Activated naive CD4-positive, alpha-beta T cell treated with anti-CD3 and anti-CD28 coated beads for 36 hours (primary cell): ENCODE measurements around the gene TWIST2. TPM values are rescaled to one million over a fixed set of nuclear protein-coding genes. Genes with fewer than 3 reads are reported as not detected.

Experiments used
- CTCF ChIA-PET: fragments of 350-600 bp; sonication (Branson Sonifier 250); formaldehyde crosslinking; loops from one replicate; lab custom pipeline; 2021; ENCODE audit warnings: antibody characterized with exemption; lab: Charles Lee
- DNase-seq: peaks from one replicate; pipeline ENCODE4 v3.0.0-alpha.2; 2020
- H3K27ac Mint-ChIP-seq: one replicate; pipeline ENCODE4 v1.8.0; 2021; ENCODE audit warnings: mild to moderate bottlenecking, mixed read lengths
- H3K27me3 Mint-ChIP-seq: one replicate; pipeline ENCODE4 v1.8.0; 2021; ENCODE audit warnings: low read depth, mixed read lengths
- H3K36me3 Mint-ChIP-seq: one replicate; pipeline ENCODE4 v1.8.0; 2021; ENCODE audit warnings: low read depth, mixed read lengths
- H3K4me1 Mint-ChIP-seq: one replicate; pipeline ENCODE4 v1.8.0; 2021; ENCODE audit warnings: low read depth, mixed read lengths
- H3K4me3 Mint-ChIP-seq: one replicate; pipeline ENCODE4 v1.8.0; 2021; ENCODE audit warnings: mild to moderate bottlenecking, moderate library complexity, mixed read lengths
- H3K9me3 Mint-ChIP-seq: one replicate; pipeline ENCODE4 v1.8.0; 2021; ENCODE audit warnings: mixed read lengths
- intact Hi-C: fragments of 100-400 bp; cut with micrococcal nuclease; formaldehyde crosslinking; loops from one replicate; pipeline ENCODE4 v1.15.1; 2023
- total RNA-seq, 2 experiments: library from RNA; stranded (reverse); gene quantifications; one replicate each; pipeline ENCODE4 v1.2.3, GENCODE V29; 2021

Gene TWIST2
- total RNA-seq, 2 experiments from 2014 or later, result not detected

- intact Hi-C loops, result no loop called here
- H3K27ac Mint-ChIP-seq, result no peak overlapping the region
- H3K4me3 Mint-ChIP-seq, result no peak overlapping the region
- no peak for DNase-seq
- no peaks in the 10 kb centered on the region for H3K4me1 Mint-ChIP-seq
- H3K36me3 Mint-ChIP-seq, result no peaks in the 10 kb centered on the region
- peaks cover 45% of the 10 kb centered on the region for H3K27me3 Mint-ChIP-seq
- CTCF ChIA-PET, result no interaction called here
- no peaks in the 10 kb centered on the region for H3K9me3 Mint-ChIP-seq
Observed at GRCh38 chr2:238853218-238853617, 5.3 kb downstream of the TWIST2 start.

GRCh38 chr2:238853721-238854120, 5.8 kb downstream of the TWIST2 start:
- H3K27ac Mint-ChIP-seq, result no peak overlapping the region
- no peaks in the 10 kb centered on the region for H3K36me3 Mint-ChIP-seq
- intact Hi-C loops, result no loop called here
- CTCF ChIA-PET, result no interaction called here
- H3K9me3 Mint-ChIP-seq, result no peaks in the 10 kb centered on the region
- no peak overlapping the region for H3K4me3 Mint-ChIP-seq
- H3K4me1 Mint-ChIP-seq, result no peaks in the 10 kb centered on the region
- DNase-seq, result no peak
- peaks cover 42% of the 10 kb centered on the region for H3K27me3 Mint-ChIP-seq

- CTCF ChIA-PET, result no interaction called here
- H3K9me3 Mint-ChIP-seq, result no peaks in the 10 kb centered on the region
- H3K36me3 Mint-ChIP-seq, result no peaks in the 10 kb centered on the region
- H3K27me3 Mint-ChIP-seq, result peaks cover 40% of the 10 kb centered on the region
- H3K4me1 Mint-ChIP-seq, result no peaks in the 10 kb centered on the region
- H3K4me3 Mint-ChIP-seq, result no peak overlapping the region
- intact Hi-C loops, result no loop called here
- no peak overlapping the region for H3K27ac Mint-ChIP-seq
- DNase-seq, result no peak
Observed at GRCh38 chr2:238854246-238854645, 6.4 kb downstream of the TWIST2 start.

- Mint-ChIP-seq H3K4me1 (no peaks in the 10 kb centered on the region), H3K36me3 (no peaks in the 10 kb centered on the region), H3K4me3 (no peak overlapping the region), H3K9me3 (no peaks in the 10 kb centered on the region), H3K27me3 (peaks cover 39% of the 10 kb centered on the region), H3K27ac (no peak overlapping the region)
- CTCF ChIA-PET, result no interaction called here
- DNase-seq, result no peak
- intact Hi-C loops, result no loop called here
Observed at GRCh38 chr2:238854699-238855229, 6.9 kb downstream of the TWIST2 start.

GRCh38 chr2:238855299-238855698, 7.4 kb downstream of the TWIST2 start:
- Mint-ChIP-seq H3K9me3 (no peaks in the 10 kb centered on the region), H3K4me3 (no peak overlapping the region), H3K27me3 (peaks cover 33% of the 10 kb centered on the region), H3K27ac (no peak overlapping the region), H3K36me3 (no peaks in the 10 kb centered on the region), H3K4me1 (no peaks in the 10 kb centered on the region)
- CTCF ChIA-PET, result no interaction called here
- intact Hi-C loops, result no loop called here
- DNase-seq, result no peak

GRCh38 chr2:238855891-238856580, 8.2 kb downstream of the TWIST2 start:
- CTCF ChIA-PET, result no interaction called here
- DNase-seq, result no peak
- no peak overlapping the region for H3K27ac Mint-ChIP-seq

GRCh38 chr2:238856713-238857567, 9.1 kb downstream of the TWIST2 start:
- DNase-seq, result no peak
- CTCF ChIA-PET, result no interaction called here
- no peaks in the 10 kb centered on the region for H3K4me1 Mint-ChIP-seq
- intact Hi-C loops, result no loop called here
- H3K27me3 Mint-ChIP-seq, result peaks cover 26% of the 10 kb centered on the region
- no peaks in the 10 kb centered on the region for H3K36me3 Mint-ChIP-seq
- no peak overlapping the region for H3K4me3 Mint-ChIP-seq
- H3K9me3 Mint-ChIP-seq, result no peaks in the 10 kb centered on the region
- H3K27ac Mint-ChIP-seq, result no peak overlapping the region

More at GRCh38 chr2:238855891-238856580, 8.2 kb downstream of the TWIST2 start:
- intact Hi-C loops, result no loop called here
- H3K36me3 Mint-ChIP-seq, result no peaks in the 10 kb centered on the region
- H3K27me3 Mint-ChIP-seq, result peaks cover 29% of the 10 kb centered on the region
- H3K4me1 Mint-ChIP-seq, result no peaks in the 10 kb centered on the region
- H3K4me3 Mint-ChIP-seq, result no peak overlapping the region
- H3K9me3 Mint-ChIP-seq, result no peaks in the 10 kb centered on the region

- H3K27ac Mint-ChIP-seq, result no peak overlapping the region
Observed at GRCh38 chr2:238857959-238858358, 10.1 kb downstream of the TWIST2 start.

GRCh38 chr2:238859636-238860347, 11.9 kb downstream of the TWIST2 start:
- CTCF ChIA-PET, result no interaction called here
- Mint-ChIP-seq H3K27ac (no peak overlapping the region), H3K9me3 (no peaks in the 10 kb centered on the region), H3K4me3 (no peak overlapping the region), H3K27me3 (peaks cover 23% of the 10 kb centered on the region), H3K36me3 (no peaks in the 10 kb centered on the region), H3K4me1 (peaks cover 3% of the 10 kb centered on the region)
- intact Hi-C loops, result no loop called here
- no peak for DNase-seq

More at GRCh38 chr2:238857959-238858358, 10.1 kb downstream of the TWIST2 start:
- Mint-ChIP-seq H3K4me3 (no peak overlapping the region), H3K4me1 (no peaks in the 10 kb centered on the region), H3K9me3 (no peaks in the 10 kb centered on the region), H3K27me3 (peaks cover 22% of the 10 kb centered on the region), H3K36me3 (no peaks in the 10 kb centered on the region)
- intact Hi-C loops, result no loop called here
- CTCF ChIA-PET, result no interaction called here
- DNase-seq, result no peak

- Mint-ChIP-seq H3K4me1 (peaks cover 3% of the 10 kb centered on the region), H3K27me3 (peaks cover 20% of the 10 kb centered on the region), H3K36me3 (no peaks in the 10 kb centered on the region), H3K27ac (no peak overlapping the region), H3K9me3 (no peaks in the 10 kb centered on the region), H3K4me3 (no peak overlapping the region)
- DNase-seq, result no peak
- CTCF ChIA-PET, result no interaction called here
- intact Hi-C loops, result no loop called here
Observed at GRCh38 chr2:238861013-238861730, 13.3 kb downstream of the TWIST2 start.

GRCh38 chr2:238861766-238862315, 14.0 kb downstream of the TWIST2 start:
- peaks cover 3% of the 10 kb centered on the region for H3K4me1 Mint-ChIP-seq
- intact Hi-C loops, result no loop called here
- H3K4me3 Mint-ChIP-seq, result no peak overlapping the region
- no peaks in the 10 kb centered on the region for H3K36me3 Mint-ChIP-seq
- no peaks in the 10 kb centered on the region for H3K9me3 Mint-ChIP-seq
- no peak for DNase-seq
- H3K27ac Mint-ChIP-seq, result no peak overlapping the region
- CTCF ChIA-PET, result no interaction called here
- peaks cover 22% of the 10 kb centered on the region for H3K27me3 Mint-ChIP-seq
